ENCODE measurements around the gene ZNF750.

Gene ZNF750

GRCh38 chr17:82798752-82799151 is 41.1 kb downstream of the ZNF750 start:
- no peaks in the 10 kb centered on the region for H3F3A ChIP-seq (ENCODE audit: control insufficient read depth, insufficient read depth)
- no peaks in the 10 kb centered on the region for H3K9me3 ChIP-seq (ENCODE audit: control insufficient read depth, insufficient read depth, low read length)
- no peaks in the 10 kb centered on the region for H3K9me2 ChIP-seq (replicated peaks; ENCODE audit: control insufficient read depth, low read length)
- no peaks in the 10 kb centered on the region for H4K20me1 ChIP-seq (ENCODE audit: control insufficient read depth, insufficient read depth, low read depth, low read length)
- H3K4me1 ChIP-seq (ENCODE audit: control insufficient read depth, low read length), result no peaks in the 10 kb centered on the region
- no peak for TF ChIP-seq CTCF (IDR thresholded peaks at IDR 0.05; ENCODE audit: low read depth, low read length, poor library complexity, severe bottlenecking)
- no peak for TF ChIP-seq EZH2phosphoT487 (IDR thresholded peaks at IDR 0.05; ENCODE audit: borderline replicate concordance, low read length)
- H3K4me2 ChIP-seq (ENCODE audit: low read length), result no peak overlapping the region
- H3K27ac ChIP-seq (ENCODE audit: low read depth, low read length), result no peak overlapping the region
- peaks cover 27% of the 10 kb centered on the region for H3K79me2 ChIP-seq (ENCODE audit: control insufficient read depth, low read length)
- H3K4me3 ChIP-seq (ENCODE audit: low read length), result no peak overlapping the region
- peaks cover 29% of the 10 kb centered on the region for H3K36me3 ChIP-seq (ENCODE audit: control insufficient read depth, low read length)
- H3K27me3 ChIP-seq (ENCODE audit: control insufficient read depth, low read length), result no peaks in the 10 kb centered on the region

GRCh38 chr17:82797061-82797460 is 42.8 kb downstream of the ZNF750 start:
- Histone ChIP-seq H3K79me2 (ENCODE audit: control insufficient read depth, low read length) (peaks cover 20% of the 10 kb centered on the region), H3K4me1 (ENCODE audit: control insufficient read depth, low read length) (no peaks in the 10 kb centered on the region), H3K27ac (ENCODE audit: low read depth, low read length) (no peak overlapping the region), H3K9me2 (replicated peaks; ENCODE audit: control insufficient read depth, low read length) (no peaks in the 10 kb centered on the region), H3F3A (ENCODE audit: control insufficient read depth, insufficient read depth) (no peaks in the 10 kb centered on the region), H3K4me3 (ENCODE audit: low read length) (no peak overlapping the region), H4K20me1 (ENCODE audit: control insufficient read depth, insufficient read depth, low read depth, low read length) (no peaks in the 10 kb centered on the region), H3K36me3 (ENCODE audit: control insufficient read depth, low read length) (peaks cover 29% of the 10 kb centered on the region), H3K27me3 (ENCODE audit: control insufficient read depth, low read length) (no peaks in the 10 kb centered on the region), H3K4me2 (ENCODE audit: low read length) (no peak overlapping the region), H3K9me3 (ENCODE audit: control insufficient read depth, insufficient read depth, low read length) (no peaks in the 10 kb centered on the region)
- TF ChIP-seq EZH2phosphoT487 (IDR thresholded peaks at IDR 0.05; ENCODE audit: borderline replicate concordance, low read length) (no peak), CTCF (IDR thresholded peaks at IDR 0.05; ENCODE audit: low read depth, low read length, poor library complexity, severe bottlenecking) (no peak)

GRCh38 chr17:82795615-82796014 is 44.2 kb downstream of the ZNF750 start:
- Histone ChIP-seq H3K4me2 (ENCODE audit: low read length) (no peak overlapping the region), H3K4me3 (ENCODE audit: low read length) (no peak overlapping the region), H3K4me1 (ENCODE audit: control insufficient read depth, low read length) (no peaks in the 10 kb centered on the region), H3K9me2 (replicated peaks; ENCODE audit: control insufficient read depth, low read length) (no peaks in the 10 kb centered on the region), H4K20me1 (ENCODE audit: control insufficient read depth, insufficient read depth, low read depth, low read length) (no peaks in the 10 kb centered on the region), H3K27ac (ENCODE audit: low read depth, low read length) (no peak overlapping the region), H3K9me3 (ENCODE audit: control insufficient read depth, insufficient read depth, low read length) (no peaks in the 10 kb centered on the region), H3K36me3 (ENCODE audit: control insufficient read depth, low read length) (peaks cover 27% of the 10 kb centered on the region), H3F3A (ENCODE audit: control insufficient read depth, insufficient read depth) (no peaks in the 10 kb centered on the region), H3K27me3 (ENCODE audit: control insufficient read depth, low read length) (no peaks in the 10 kb centered on the region), H3K79me2 (ENCODE audit: control insufficient read depth, low read length) (peaks cover 10% of the 10 kb centered on the region)
- TF ChIP-seq CTCF (IDR thresholded peaks at IDR 0.05; ENCODE audit: low read depth, low read length, poor library complexity, severe bottlenecking) (no peak), EZH2phosphoT487 (IDR thresholded peaks at IDR 0.05; ENCODE audit: borderline replicate concordance, low read length) (no peak)

Data from DOHH2 (cell line).